Jurkat, Clone E6-1 (cell line): ENCODE data around the gene TMCC2.
"Not testable (repeated sequence)": the region's sequence is repeated elsewhere in the genome, so short reads cannot be mapped to it uniquely, and the experiment has no call there.

ENCODE experiments used
- DNase-seq: peaks from one replicate; pipeline ENCODE4 v3.0.0-alpha.2; 2011; ENCODE audit warnings: low read depth, low spot score
- H3K4me3 ChIP-seq: 2 replicates; pipeline ENCODE4 v1.5.1; 2011; ENCODE audit warnings: mild to moderate bottlenecking, low read length, control low read depth, moderate library complexity

The TMCC2 gene

DNA sequence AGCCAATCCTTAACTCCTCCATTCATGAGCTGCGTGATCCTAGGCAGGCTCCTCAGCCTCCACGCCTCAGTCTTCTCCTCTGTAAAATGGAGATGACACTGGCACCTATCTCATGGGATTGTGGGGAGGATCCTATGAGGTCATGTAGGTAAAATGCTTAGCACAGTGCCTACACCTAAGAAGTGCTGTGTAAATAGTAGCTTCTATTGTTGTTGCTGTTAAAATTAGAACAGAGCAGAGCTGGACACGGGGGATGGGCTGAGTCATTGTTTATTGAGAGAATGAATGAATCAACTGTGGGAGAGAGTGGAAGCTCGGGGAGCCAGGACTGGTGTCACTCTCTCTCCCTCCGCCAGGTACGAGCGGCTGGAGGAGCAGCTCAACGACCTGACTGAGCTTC lies 43.0 kb downstream of the TMCC2 start:
- DNase-seq: no peak
- no peak overlapping the region for H3K4me3 ChIP-seq

DNA sequence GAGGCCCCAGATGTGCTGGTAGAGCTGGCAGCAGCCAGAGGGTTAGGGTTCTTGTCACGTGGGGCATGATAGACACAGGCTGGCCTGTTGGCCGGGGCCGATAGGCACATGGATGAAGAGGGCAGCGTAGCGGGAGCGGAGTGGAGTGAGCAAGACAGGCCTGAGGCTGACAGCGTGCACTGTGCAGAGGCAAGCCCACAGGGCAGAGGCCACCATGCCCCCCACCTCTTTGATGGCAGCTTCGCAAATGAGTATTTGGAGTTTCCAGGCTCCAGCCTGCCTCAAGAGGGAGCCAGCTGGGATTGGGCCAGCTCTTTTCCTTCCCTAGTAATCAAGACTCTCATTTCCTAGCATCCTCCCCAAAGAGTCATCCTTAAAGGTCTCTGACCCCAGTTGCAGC lies 43.5 kb downstream of the TMCC2 start:
- DNase-seq: no peak
- no peak overlapping the region for H3K4me3 ChIP-seq

DNA sequence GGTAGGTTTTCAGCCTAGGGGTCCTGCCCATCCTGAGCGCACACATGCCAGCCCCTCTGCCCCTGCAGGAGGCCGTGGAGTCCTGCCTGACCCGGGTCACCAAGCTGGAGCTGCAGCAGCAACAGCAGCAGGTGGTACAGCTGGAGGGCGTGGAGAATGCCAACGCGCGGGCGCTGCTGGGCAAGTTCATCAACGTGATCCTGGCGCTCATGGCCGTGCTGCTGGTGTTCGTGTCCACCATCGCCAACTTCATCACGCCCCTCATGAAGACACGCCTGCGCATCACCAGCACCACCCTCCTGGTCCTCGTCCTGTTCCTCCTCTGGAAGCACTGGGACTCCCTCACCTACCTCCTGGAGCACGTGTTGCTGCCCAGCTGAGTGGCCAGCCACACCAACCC lies 44.0 kb downstream of the TMCC2 start:
- DNase-seq: no peak
- H3K4me3 ChIP-seq: no peak overlapping the region

DNA sequence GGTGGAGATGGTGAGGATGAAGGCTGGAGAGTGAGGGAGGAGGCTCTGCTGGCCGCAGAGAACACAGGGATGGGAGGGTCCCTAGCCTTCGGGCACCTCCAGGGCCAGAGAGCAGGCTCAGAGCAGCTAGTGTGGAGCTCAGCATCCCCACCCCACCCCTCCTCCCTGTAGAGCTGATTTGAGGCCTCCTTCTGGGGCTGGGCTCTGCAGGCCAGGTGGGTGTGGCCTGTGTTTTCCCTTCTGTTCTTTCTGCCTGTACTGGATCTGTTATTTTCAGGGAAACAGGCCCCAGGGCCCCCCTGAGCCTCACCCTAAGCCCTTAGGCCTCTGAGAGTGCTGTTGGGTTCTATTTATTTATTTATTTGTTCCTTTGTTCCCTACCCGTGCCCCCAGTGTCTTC lies 44.8 kb downstream of the TMCC2 start:
- DNase-seq: no peak

DNA sequence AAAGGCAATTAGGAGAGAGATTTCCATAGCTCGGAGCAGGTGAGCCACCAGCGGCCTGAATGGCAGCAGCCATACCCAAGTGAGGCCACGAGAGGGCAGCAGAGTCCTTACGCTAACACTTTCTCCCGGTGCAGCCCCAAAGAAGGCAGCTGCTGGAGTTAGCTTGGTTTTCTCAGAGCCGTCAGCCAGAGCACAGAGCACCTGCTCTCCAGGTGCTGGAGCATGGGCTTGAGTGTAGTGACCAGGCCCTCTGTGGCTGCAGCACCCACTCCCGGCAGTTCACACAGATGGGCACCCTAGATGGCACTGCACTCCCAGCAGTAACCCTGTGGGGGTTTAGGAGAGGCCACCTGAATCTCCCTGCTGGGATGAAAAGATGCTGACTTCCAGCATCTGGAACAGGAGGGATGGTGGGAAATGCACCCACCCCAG lies 45.8 kb downstream of the TMCC2 start:
- peak; percentile 59 for DNase-seq
- H3K4me3 ChIP-seq: no peak overlapping the region

More for the DNA sequence above, 44.8 kb downstream of the TMCC2 start:
- H3K4me3 ChIP-seq: no peak overlapping the region

DNA sequence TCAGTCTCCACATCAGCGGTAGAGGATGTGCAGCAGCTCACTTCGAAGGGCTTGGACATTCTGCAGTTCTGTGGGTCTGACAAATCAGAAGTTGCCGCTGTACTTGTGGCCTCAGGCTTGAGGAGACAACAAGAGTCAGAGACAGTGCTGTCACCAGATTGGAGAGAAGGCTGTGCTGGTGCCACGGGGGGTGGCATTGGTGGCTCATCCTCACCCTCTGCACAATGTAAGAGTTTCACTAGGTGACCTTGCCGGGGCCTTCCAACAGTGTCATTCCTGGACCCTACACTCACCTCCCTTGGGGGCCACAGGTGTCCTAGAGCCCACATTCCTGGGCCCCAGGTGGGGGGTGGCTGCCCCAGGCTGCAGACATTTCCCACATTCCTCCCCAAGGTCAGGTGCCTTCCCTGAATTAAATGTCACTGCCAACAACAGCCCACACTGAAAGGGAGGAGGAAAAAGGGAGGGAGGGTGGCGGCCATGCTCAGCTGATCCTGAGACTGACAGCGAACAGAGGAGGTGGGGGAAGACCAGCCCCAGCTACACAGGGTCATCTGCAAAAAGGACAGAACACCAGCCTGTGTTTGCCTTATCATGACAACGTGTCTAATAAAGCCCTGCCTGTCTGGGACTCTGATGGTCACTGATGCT lies 46.4 kb downstream of the TMCC2 start:
- DNase-seq: no peak
- H3K4me3 ChIP-seq: no peak overlapping the region

DNA sequence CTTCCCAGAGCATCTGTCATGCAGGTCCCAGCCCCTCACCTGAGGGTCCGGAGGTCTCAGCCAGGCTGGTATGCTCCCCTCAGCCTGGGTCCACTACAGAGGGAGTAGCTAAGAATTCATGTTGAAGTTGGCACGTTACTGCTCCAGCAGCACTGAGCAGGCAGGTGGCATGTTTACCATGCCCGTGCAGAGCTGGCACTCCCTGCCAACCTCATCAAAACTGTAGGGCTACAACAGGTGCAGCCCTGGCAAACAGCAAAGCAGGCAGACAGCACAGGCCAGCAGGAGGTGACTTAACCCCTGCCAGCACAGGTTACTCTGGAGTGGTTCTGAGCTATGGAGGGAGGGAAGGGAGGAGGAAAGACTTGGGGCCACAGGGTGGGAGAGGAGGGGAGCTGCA lies 47.4 kb downstream of the TMCC2 start:
- no peak for DNase-seq
- no peak overlapping the region for H3K4me3 ChIP-seq

DNA sequence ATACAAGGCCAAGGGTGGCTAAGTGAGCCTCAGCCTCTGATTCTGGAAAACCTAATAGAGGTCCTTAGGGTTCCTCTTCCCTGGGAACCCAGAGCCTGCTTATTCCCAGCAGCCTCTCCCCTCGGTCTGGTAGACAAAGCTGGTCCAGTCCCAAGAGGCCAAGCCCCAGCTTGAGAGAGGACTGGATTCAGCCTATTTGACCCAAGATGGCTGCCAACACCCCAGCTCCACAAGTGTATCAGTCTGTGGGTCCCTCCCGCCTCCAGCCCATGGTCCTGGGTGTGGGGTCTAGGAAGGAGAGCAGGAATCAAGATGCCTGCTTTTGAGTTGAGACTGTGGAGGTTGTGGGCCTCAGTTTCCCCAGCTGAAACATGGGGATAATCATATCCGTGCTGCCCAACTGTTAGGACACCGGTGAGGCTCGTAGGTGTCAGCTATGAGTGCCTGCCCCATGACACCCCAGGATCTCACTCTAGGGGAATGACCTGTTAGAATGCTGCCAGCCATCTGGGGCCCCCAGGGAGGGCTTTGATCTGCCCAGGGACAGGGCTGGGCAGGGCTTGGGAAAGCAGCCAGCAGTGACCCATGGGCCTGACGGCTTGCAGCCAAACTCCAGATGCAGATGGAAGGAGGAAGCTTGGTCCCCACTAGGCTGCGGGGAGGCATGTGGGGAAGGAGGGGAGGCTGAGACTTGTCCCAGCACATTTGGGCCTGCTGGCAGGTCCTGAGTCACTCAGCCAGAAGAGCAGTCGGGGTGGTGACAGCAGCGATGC lies 48.4 kb downstream of the TMCC2 start:
- no peak overlapping the region for H3K4me3 ChIP-seq
- no peak for DNase-seq

DNA sequence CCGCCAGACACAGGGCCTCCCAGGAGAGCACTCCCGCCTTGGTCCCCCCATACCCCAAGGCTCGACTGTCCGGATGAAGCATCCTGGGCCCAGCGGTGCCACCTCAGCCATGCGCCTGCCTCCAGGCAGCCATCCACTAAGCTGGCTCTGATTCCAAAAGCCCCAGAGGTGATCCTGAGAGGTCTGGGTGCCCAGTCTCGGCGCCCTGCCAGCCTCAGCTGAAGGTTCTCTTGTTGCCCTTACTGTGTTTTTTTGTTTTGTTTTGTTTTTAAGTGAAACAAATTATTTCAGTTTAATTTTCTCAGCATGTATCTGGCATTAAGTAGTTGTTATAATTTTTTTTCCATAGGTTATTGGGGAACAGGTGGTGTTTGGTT lies 48.9 kb downstream of the TMCC2 start:
- no peak for DNase-seq
- no peak overlapping the region for H3K4me3 ChIP-seq

DNA sequence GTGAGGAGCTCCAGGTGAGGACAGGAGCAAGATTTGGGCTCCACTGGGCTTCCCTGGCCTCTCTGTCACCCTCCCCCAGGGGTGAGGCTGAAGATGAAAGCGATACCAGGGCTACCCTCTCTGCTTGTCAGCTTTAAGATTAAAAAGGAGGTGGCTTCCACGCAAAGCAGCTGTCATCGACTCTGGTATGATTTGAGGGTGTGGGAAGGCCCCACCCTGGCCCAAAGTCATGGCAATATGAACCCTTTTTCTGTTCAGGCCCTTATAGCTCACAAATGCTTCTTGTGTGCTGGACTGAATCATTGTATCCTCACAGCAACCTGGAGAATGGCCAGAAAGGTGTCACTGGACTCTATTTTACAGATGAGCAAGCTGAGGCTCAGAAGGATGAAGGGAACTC lies 52.2 kb downstream of the TMCC2 start:
- no peak overlapping the region for H3K4me3 ChIP-seq
- DNase-seq: no peak

DNA sequence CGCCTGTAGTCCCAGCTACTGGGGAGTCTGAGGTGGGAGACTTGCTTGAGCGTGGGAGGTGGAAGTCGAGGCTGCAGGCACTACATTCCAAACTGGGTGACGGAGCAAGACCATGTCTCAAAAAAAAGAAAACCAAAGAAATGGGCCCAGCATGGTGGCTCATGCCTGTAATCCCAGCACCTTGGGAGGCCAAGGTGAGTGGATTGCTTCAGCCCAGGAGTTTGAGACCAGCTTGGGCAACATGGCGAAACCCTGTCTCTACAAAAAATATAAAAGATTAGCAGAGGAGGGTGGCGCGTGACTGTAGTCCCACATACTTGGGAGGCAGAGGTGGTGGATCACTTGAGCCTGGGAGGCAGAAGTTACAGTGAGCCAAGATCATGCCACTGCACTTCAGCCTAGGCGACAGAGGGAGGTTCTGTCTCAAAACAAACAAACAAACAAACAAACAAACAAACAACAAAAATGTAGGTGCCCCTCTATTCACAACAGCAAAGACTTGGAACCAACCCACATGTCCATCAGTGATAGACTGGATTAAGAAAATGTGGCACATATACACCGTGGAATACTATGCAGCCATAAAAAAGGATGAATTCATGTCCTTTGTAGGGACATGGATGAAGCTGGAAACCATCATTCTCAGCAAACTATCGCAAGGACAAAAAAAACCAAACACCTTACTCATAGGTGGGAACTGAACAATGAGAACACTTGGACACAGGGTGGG lies 53.1 kb downstream of the TMCC2 start:
- not testable (repeated sequence) for H3K4me3 ChIP-seq, DNase-seq

DNA sequence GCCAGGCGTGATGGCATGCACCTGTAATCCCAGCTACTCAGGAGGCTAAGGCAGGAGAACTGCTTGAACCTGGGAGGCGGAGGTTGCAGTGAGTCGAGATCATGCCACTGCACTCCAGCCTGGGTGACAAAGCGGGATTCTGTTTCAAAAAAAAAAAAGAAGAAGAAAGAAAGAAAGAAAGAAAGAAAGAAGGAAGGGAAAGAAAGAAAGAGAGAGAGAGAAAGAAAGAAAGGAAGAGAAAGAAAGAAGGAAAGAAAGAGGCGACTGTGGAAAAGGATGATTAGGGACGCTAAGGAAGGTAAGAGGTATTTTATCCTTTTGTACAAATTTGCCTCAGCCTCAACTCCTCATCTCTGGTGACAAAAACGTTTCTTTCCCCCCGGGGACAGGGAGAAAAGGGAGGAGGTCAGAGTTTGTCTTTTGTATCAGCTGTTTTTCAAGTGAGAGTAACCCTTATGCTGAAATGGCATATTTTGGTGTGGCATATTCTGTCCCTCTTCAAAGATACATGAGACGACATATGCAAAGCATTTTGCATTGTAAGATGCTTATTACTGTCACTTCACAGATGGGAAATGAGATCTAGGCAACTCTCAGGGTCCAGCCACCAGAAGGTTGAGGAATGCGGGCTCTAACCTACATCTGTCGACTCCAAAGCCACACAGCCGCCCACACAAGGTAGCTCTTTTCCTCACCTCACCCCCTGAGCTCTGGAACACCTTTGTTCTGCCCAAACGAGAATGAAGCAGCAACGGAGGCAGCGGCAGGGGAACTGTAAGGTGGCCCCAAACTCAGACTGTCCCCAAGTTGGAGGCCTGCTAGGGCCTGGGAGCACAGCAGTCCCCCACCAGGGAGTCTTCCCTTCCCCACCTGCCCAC lies 55.8 kb downstream of the TMCC2 start:
- no peak for DNase-seq
- H3K4me3 ChIP-seq: no peak overlapping the region

DNA sequence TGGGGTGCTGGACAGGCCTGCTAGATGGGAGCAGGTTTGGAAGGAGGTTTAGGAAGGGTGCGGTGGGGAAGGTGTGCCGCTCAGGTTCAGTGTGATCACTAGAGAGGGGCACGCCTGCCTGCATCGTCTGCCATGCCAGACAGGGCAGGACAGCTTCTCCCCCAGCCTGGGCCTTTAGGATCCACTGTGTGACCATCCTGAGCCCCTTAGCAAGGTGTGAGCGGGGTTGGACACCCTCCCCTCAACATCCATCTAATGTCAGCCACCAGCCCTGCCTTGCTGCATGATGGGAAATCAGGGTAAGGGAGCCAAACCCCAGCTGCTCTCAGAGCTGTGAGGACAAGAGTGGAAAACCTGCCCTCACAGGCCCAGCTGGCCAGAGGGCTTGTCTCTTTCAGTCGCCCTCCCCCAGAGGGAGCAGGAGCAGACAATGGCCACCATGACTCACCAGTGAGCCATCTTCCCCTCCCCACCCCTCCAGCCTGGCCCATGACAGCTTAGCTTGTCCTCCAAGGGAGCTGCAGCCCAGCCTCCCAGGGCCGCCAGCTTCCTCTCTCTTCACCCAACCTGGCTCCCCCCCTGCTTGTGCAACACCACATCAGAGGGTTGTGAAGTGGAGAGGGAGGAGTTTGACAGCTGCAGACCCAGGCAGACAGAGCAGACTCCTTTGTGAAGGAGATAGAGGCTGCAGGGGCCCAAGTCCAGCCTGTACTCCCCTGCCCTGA lies 56.8 kb downstream of the TMCC2 start:
- H3K4me3 ChIP-seq: peak overlapping the region; percentile 20
- peak; percentile 91 for DNase-seq

DNA sequence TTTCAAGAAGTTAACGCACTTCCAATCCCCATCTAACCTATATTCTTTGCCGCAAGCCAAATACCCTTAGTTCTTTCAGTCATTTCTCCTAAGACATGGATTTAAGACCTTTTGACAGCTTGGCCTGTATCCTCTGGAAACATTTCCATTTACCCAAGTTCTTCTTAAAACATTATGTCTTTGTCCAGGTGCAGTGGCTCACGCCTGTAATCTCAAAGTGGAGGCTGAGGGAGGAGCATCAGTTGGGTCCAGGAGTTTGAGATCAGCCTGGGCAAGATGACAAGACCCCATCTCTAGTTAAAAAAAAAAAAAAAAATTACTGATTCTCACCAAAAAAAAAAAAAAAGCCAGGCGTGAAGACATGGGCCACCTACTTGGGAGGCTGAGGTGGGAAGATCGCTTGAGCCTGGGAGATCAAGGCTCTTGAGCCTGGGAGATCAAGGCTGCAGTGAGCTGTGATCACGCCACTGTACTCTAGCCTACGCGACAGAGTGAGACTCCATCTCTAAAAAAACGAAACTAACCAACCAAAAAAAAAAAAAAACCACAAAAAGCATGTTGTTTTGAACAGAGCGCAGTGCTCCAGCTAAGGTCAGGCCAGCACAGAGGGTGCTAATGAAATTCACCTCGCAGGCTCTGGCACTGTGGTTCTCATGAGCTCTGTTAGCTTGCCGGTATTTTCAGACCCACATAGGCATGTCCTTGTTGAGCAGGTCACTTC lies 57.8 kb downstream of the TMCC2 start:
- peak overlapping the region; percentile 20 for H3K4me3 ChIP-seq
- peak; percentile 76 for DNase-seq

DNA sequence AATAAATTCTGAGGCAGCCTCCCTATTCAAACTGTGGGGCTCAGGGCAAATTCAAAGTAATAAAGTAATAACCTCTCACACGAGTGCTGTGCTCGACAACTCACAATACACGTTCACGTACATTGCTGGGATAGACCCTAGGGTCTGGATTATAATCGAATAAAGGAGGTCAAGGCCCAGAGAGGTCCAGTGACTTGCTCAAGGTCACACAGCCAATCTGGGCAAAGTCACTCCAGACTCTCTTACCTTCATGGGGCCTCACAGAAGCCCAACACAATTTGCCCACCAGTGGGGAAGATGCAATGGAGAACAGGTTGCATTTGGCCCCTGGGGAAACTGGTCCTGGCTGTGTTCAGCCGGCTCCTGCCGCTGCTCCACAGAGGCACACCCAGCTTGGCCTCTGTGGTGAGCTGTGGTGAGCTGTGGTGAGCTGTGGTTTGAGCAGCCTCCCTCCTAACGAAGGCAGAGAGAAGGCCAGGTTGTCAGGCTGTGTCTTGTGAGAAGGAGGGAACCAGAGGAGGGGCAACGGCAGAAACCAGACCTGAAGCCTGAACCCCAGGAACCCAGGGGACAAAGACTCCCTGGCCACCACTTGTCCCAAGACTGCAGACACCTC lies 58.7 kb downstream of the TMCC2 start:
- no peak overlapping the region for H3K4me3 ChIP-seq
- peak; percentile 63 for DNase-seq

DNA sequence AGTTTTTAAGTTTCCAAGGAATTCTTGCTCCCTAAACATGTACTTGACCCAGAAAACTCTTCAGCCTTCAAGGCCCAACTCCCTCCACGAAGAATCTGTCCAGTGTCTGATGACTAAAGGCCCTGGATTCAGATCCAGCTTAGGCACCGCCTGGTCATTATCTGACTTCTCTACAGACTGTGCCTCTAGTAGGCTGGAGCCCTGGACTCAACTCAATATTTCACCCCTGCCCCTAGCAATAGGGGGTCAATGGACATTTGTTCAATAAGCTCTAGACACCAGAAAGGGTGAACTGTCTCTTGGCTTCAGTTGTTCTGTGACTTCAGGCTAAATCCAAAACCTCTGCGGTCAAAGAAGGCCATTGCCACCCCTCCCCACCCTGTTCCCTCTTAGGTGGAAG lies 59.3 kb downstream of the TMCC2 start:
- H3K4me3 ChIP-seq: no peak overlapping the region

DNA sequence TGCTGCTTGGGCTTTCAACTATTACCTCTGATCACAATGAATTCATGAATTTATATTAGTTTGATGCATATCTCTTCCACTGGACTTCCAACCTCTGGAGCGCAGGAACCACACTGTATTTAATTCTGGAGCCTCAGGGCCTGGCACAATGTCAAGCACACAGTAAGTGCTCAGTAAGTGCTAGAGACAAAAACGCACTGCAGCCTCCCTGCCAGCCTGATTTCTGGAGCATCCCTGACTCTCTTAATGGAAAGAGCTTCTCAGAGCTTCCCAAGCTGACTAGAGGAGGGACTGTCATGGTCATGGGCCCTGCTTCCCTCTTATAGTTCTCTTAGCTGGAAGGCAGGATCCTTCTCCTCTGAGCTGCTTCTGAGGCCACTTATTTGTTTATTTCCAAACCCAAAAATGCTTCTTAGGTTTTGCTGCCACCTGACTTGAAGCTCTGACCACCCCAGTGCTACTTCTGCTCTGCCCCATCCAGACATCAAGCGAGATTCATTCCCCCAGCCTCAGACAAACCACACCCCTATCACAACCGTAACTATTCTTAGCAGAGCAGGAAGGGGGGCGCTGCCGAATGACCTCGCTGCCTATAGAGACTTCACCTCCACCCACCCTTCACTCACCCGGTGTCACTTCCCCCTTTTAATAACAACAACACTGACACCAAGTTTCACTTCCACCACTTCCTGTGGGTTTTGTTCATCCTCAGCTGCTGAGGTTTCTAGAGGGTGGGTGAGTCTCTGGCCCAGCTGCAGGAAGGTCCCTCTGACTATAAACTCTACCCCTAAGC lies 60.2 kb downstream of the TMCC2 start:
- peak; percentile 91 for DNase-seq
- no peak overlapping the region for H3K4me3 ChIP-seq

More for the DNA sequence above, 59.3 kb downstream of the TMCC2 start:
- DNase-seq: no peak
